ENCODE results near the gene CYYR1. TPM values are rescaled to one million over a fixed set of nuclear protein-coding genes. Genes with fewer than 3 reads are reported as not detected.

The CYYR1 gene
- polyA plus RNA-seq, 1 donor from 2014 or later, result 0.62 TPM

DNA sequence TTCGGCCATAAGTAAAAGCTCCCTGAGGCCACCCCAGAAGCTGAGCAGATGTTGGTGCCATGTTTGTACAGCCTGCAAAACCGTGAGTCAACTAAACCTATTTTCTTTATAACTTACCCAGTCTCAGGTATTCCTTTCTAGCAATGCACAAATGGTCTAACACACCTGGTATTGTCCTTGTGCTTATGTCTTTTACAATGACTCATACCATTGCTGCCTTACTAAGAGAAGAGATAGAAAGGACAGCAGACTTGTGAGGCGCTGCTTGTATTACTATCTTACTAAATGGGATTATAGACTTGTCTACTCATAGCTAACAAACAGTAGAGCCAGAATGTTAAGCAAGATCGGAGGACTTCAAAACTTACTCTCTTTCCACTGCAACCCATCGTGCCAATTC lies 18.5 kb upstream of the CYYR1 start:
- H3F3A ChIP-seq (ENCODE audit: insufficient read depth, low read length, poor library complexity, severe bottlenecking), result no peaks in the 10 kb centered on the region
- H4K20me1 ChIP-seq (ENCODE audit: insufficient read depth), result no peaks in the 10 kb centered on the region
- H3K36me3 ChIP-seq (ENCODE audit: insufficient read depth, low read length), result no peaks in the 10 kb centered on the region
- H3K27me3 ChIP-seq (ENCODE audit: insufficient read depth, low read depth, low read length), result no peaks in the 10 kb centered on the region
- H2AFZ ChIP-seq (ENCODE audit: low read depth, low read length), result no peak overlapping the region
- no peak overlapping the region for H3K4me2 ChIP-seq (ENCODE audit: low read length)
- TF ChIP-seq, protein P1, sequence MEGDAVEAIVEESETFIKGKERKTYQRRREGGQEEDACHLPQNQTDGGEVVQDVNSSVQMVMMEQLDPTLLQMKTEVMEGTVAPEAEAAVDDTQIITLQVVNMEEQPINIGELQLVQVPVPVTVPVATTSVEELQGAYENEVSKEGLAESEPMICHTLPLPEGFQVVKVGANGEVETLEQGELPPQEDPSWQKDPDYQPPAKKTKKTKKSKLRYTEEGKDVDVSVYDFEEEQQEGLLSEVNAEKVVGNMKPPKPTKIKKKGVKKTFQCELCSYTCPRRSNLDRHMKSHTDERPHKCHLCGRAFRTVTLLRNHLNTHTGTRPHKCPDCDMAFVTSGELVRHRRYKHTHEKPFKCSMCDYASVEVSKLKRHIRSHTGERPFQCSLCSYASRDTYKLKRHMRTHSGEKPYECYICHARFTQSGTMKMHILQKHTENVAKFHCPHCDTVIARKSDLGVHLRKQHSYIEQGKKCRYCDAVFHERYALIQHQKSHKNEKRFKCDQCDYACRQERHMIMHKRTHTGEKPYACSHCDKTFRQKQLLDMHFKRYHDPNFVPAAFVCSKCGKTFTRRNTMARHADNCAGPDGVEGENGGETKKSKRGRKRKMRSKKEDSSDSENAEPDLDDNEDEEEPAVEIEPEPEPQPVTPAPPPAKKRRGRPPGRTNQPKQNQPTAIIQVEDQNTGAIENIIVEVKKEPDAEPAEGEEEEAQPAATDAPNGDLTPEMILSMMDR (IDR thresholded peaks at IDR 0.05; ENCODE audit: poor library complexity, severe bottlenecking), result no peak
- TF ChIP-seq EP300 (conservative IDR thresholded peaks at IDR 0.05; ENCODE audit: poor library complexity, severe bottlenecking) (no peak), SMC3 (conservative IDR thresholded peaks at IDR 0.05; ENCODE audit: poor library complexity) (no peak), POLR2AphosphoS5 (IDR thresholded peaks at IDR 0.05) (no peak), MXI1 (conservative IDR thresholded peaks at IDR 0.05; ENCODE audit: poor library complexity, severe bottlenecking) (no peak), RAD21 (conservative IDR thresholded peaks at IDR 0.05) (no peak), EZH2 (IDR thresholded peaks at IDR 0.05; ENCODE audit: borderline replicate concordance, insufficient read depth, low read length, poor library complexity, severe bottlenecking) (no peak), TAF1 (IDR thresholded peaks at IDR 0.05; ENCODE audit: low read depth) (no peak)
- TF ChIP-seq, protein P2, sequence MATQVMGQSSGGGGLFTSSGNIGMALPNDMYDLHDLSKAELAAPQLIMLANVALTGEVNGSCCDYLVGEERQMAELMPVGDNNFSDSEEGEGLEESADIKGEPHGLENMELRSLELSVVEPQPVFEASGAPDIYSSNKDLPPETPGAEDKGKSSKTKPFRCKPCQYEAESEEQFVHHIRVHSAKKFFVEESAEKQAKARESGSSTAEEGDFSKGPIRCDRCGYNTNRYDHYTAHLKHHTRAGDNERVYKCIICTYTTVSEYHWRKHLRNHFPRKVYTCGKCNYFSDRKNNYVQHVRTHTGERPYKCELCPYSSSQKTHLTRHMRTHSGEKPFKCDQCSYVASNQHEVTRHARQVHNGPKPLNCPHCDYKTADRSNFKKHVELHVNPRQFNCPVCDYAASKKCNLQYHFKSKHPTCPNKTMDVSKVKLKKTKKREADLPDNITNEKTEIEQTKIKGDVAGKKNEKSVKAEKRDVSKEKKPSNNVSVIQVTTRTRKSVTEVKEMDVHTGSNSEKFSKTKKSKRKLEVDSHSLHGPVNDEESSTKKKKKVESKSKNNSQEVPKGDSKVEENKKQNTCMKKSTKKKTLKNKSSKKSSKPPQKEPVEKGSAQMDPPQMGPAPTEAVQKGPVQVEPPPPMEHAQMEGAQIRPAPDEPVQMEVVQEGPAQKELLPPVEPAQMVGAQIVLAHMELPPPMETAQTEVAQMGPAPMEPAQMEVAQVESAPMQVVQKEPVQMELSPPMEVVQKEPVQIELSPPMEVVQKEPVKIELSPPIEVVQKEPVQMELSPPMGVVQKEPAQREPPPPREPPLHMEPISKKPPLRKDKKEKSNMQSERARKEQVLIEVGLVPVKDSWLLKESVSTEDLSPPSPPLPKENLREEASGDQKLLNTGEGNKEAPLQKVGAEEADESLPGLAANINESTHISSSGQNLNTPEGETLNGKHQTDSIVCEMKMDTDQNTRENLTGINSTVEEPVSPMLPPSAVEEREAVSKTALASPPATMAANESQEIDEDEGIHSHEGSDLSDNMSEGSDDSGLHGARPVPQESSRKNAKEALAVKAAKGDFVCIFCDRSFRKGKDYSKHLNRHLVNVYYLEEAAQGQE (IDR thresholded peaks at IDR 0.05; ENCODE audit: borderline replicate concordance), result no peak
- H3K9ac ChIP-seq (ENCODE audit: low read length), result no peak overlapping the region
- H3K79me2 ChIP-seq (replicated peaks; ENCODE audit: insufficient read depth, low read length), result no peaks in the 10 kb centered on the region
- no peak overlapping the region for H3K4me3 ChIP-seq (ENCODE audit: low read length)
- no peak overlapping the region for H3K27ac ChIP-seq (ENCODE audit: low read length)
- H3K9me2 ChIP-seq (ENCODE audit: insufficient read depth, low read length), result no peaks in the 10 kb centered on the region
- no peaks in the 10 kb centered on the region for H3K9me3 ChIP-seq (ENCODE audit: low read length)

DNA sequence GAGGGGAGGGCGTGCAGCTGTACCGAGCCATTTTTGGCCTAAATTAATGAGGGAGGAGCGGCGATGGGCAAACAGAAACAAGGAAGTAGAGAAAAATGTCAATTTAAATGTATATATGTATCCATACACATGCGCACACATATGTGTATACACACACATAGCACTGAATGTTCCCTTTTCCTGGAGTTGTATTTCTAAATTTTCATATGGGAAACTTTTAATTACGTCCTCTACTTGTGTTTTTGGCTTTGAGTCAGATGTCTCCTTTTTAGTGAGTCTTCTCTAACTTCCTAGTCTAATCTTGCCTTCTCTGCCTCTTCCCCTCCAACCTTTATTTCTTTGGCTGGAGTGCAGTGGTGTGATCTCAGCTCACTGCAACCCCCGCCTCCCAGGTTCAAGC lies 15.4 kb upstream of the CYYR1 start:
- Histone ChIP-seq H3K4me2 (ENCODE audit: low read length) (no peak overlapping the region), H4K20me1 (ENCODE audit: insufficient read depth) (no peaks in the 10 kb centered on the region), H3K4me3 (ENCODE audit: low read length) (no peak overlapping the region), H2AFZ (ENCODE audit: low read depth, low read length) (no peak overlapping the region), H3K79me2 (replicated peaks; ENCODE audit: insufficient read depth, low read length) (no peaks in the 10 kb centered on the region), H3K36me3 (ENCODE audit: insufficient read depth, low read length) (no peaks in the 10 kb centered on the region), H3K9me3 (ENCODE audit: low read length) (no peaks in the 10 kb centered on the region), H3K9ac (ENCODE audit: low read length) (no peak overlapping the region), H3F3A (ENCODE audit: insufficient read depth, low read length, poor library complexity, severe bottlenecking) (no peaks in the 10 kb centered on the region), H3K9me2 (ENCODE audit: insufficient read depth, low read length) (no peaks in the 10 kb centered on the region), H3K27ac (ENCODE audit: low read length) (no peak overlapping the region), H3K27me3 (ENCODE audit: insufficient read depth, low read depth, low read length) (no peaks in the 10 kb centered on the region)
- TF ChIP-seq, protein P1 (IDR thresholded peaks at IDR 0.05; ENCODE audit: poor library complexity, severe bottlenecking), result no peak
- TF ChIP-seq, protein P2 (IDR thresholded peaks at IDR 0.05; ENCODE audit: borderline replicate concordance), result no peak
- TF ChIP-seq EP300 (conservative IDR thresholded peaks at IDR 0.05; ENCODE audit: poor library complexity, severe bottlenecking) (no peak), RAD21 (conservative IDR thresholded peaks at IDR 0.05) (no peak), SMC3 (conservative IDR thresholded peaks at IDR 0.05; ENCODE audit: poor library complexity) (no peak), MXI1 (conservative IDR thresholded peaks at IDR 0.05; ENCODE audit: poor library complexity, severe bottlenecking) (no peak), POLR2AphosphoS5 (IDR thresholded peaks at IDR 0.05) (no peak), TAF1 (IDR thresholded peaks at IDR 0.05; ENCODE audit: low read depth) (no peak), EZH2 (IDR thresholded peaks at IDR 0.05; ENCODE audit: borderline replicate concordance, insufficient read depth, low read length, poor library complexity, severe bottlenecking) (no peak)

All from neural cell (in vitro differentiated cells).